Measurements from ENCODE around the gene KLF11.
A peak's percentile ranks its signal among the peaks of the same experiment; 100 is the strongest.
"Not testable (repeated sequence)": the region's sequence is repeated elsewhere in the genome, so short reads cannot be mapped to it uniquely, and the experiment has no call there.

Gene KLF11

GRCh38 chr2:10080536-10081304 lies 37.4 kb downstream of the KLF11 start:
- H3K4me1 ChIP-seq (ENCODE audit: insufficient read depth, low read length): peaks cover 8% of the 10 kb centered on the region; the same call in 1 of the 2 replicates
- peak overlapping the region; percentile 49 for H3K9ac ChIP-seq (ENCODE audit: low read depth, low read length)
- H3K36me3 ChIP-seq (ENCODE audit: insufficient read depth, low read length): no peaks in the 10 kb centered on the region
- no peaks in the 10 kb centered on the region for H3K9me3 ChIP-seq (ENCODE audit: control insufficient read depth, insufficient read depth, low read length)

- H3K4me1 ChIP-seq (ENCODE audit: insufficient read depth, low read length): peaks cover 8% of the 10 kb centered on the region; the same call in 1 of the 2 replicates
- no peaks in the 10 kb centered on the region for H3K36me3 ChIP-seq (ENCODE audit: insufficient read depth, low read length)
- no peaks in the 10 kb centered on the region for H3K9me3 ChIP-seq (ENCODE audit: control insufficient read depth, insufficient read depth, low read length)
- H3K9ac ChIP-seq (ENCODE audit: low read depth, low read length): no peak overlapping the region
Measured at GRCh38 chr2:10083046-10083445, 39.7 kb downstream of the KLF11 start.

GRCh38 chr2:10083692-10084211 lies 40.4 kb downstream of the KLF11 start:
- Histone ChIP-seq H3K36me3 (ENCODE audit: insufficient read depth, low read length) (no peaks in the 10 kb centered on the region), H3K4me1 (ENCODE audit: insufficient read depth, low read length) (peaks cover 8% of the 10 kb centered on the region; the same call in 1 of the 2 replicates), H3K9me3 (ENCODE audit: control insufficient read depth, insufficient read depth, low read length) (no peaks in the 10 kb centered on the region), H3K9ac (ENCODE audit: low read depth, low read length) (no peak overlapping the region)

- Histone ChIP-seq H3K9ac (ENCODE audit: low read depth, low read length) (no peak overlapping the region), H3K4me1 (ENCODE audit: insufficient read depth, low read length) (peaks cover 8% of the 10 kb centered on the region; the same call in 1 of the 2 replicates), H3K9me3 (ENCODE audit: control insufficient read depth, insufficient read depth, low read length) (no peaks in the 10 kb centered on the region), H3K36me3 (ENCODE audit: insufficient read depth, low read length) (no peaks in the 10 kb centered on the region)
Measured at GRCh38 chr2:10084223-10084865, 41.0 kb downstream of the KLF11 start.

GRCh38 chr2:10085043-10085667 lies 41.8 kb downstream of the KLF11 start:
- no peaks in the 10 kb centered on the region for H3K36me3 ChIP-seq (ENCODE audit: insufficient read depth, low read length)
- no peaks in the 10 kb centered on the region for H3K9me3 ChIP-seq (ENCODE audit: control insufficient read depth, insufficient read depth, low read length)
- H3K4me1 ChIP-seq (ENCODE audit: insufficient read depth, low read length): peaks cover 12% of the 10 kb centered on the region; the same call in 1 of the 2 replicates
- H3K9ac ChIP-seq (ENCODE audit: low read depth, low read length): no peak overlapping the region

- Histone ChIP-seq H3K4me1 (ENCODE audit: insufficient read depth, low read length) (peaks cover 12% of the 10 kb centered on the region; the same call in 1 of the 2 replicates), H3K9me3 (ENCODE audit: control insufficient read depth, insufficient read depth, low read length) (no peaks in the 10 kb centered on the region), H3K9ac (ENCODE audit: low read depth, low read length) (no peak overlapping the region), H3K36me3 (ENCODE audit: insufficient read depth, low read length) (no peaks in the 10 kb centered on the region)
Measured at GRCh38 chr2:10085668-10086059, 42.3 kb downstream of the KLF11 start.

- H3K4me1 ChIP-seq (ENCODE audit: insufficient read depth, low read length): peaks cover 9% of the 10 kb centered on the region; the same call in 1 of the 2 replicates
- H3K9me3 ChIP-seq (ENCODE audit: control insufficient read depth, insufficient read depth, low read length): no peaks in the 10 kb centered on the region
- no peak overlapping the region for H3K9ac ChIP-seq (ENCODE audit: low read depth, low read length)
- no peaks in the 10 kb centered on the region for H3K36me3 ChIP-seq (ENCODE audit: insufficient read depth, low read length)
Measured at GRCh38 chr2:10086950-10087349, 43.6 kb downstream of the KLF11 start.

- Histone ChIP-seq H3K36me3 (ENCODE audit: insufficient read depth, low read length) (no peaks in the 10 kb centered on the region), H3K9me3 (ENCODE audit: control insufficient read depth, insufficient read depth, low read length) (no peaks in the 10 kb centered on the region), H3K4me1 (ENCODE audit: insufficient read depth, low read length) (peaks cover 9% of the 10 kb centered on the region; the same call in 1 of the 2 replicates), H3K9ac (ENCODE audit: low read depth, low read length) (no peak overlapping the region)
Measured at GRCh38 chr2:10087360-10087759, 44.0 kb downstream of the KLF11 start.

- Histone ChIP-seq H3K9me3 (ENCODE audit: control insufficient read depth, insufficient read depth, low read length) (no peaks in the 10 kb centered on the region), H3K4me1 (ENCODE audit: insufficient read depth, low read length) (0 out of 2 replicates have a peak, but pooled peaks cover 5% of the 10 kb centered on the region), H3K9ac (ENCODE audit: low read depth, low read length) (no peak overlapping the region), H3K36me3 (ENCODE audit: insufficient read depth, low read length) (no peaks in the 10 kb centered on the region)
Measured at GRCh38 chr2:10089565-10090190, 46.3 kb downstream of the KLF11 start.

- Histone ChIP-seq H3K9ac (ENCODE audit: low read depth, low read length) (peak overlapping the region; percentile 32; the same call in 1 of the 2 replicates), H3K4me1 (ENCODE audit: insufficient read depth, low read length) (peaks cover 6% of the 10 kb centered on the region; the same call in 1 of the 2 replicates), H3K9me3 (ENCODE audit: control insufficient read depth, insufficient read depth, low read length) (no peaks in the 10 kb centered on the region), H3K36me3 (ENCODE audit: insufficient read depth, low read length) (no peaks in the 10 kb centered on the region)
Measured at GRCh38 chr2:10091182-10091888, 48.0 kb downstream of the KLF11 start.

GRCh38 chr2:10091889-10092244 lies 48.5 kb downstream of the KLF11 start:
- H3K9ac ChIP-seq (ENCODE audit: low read depth, low read length); H3K36me3 ChIP-seq (ENCODE audit: insufficient read depth, low read length); H3K9me3 ChIP-seq (ENCODE audit: control insufficient read depth, insufficient read depth, low read length): not testable (repeated sequence)
- H3K4me1 ChIP-seq (ENCODE audit: insufficient read depth, low read length): peaks cover 11% of the 10 kb centered on the region; the same call in 1 of the 2 replicates

- no peaks in the 10 kb centered on the region for H3K9me3 ChIP-seq (ENCODE audit: control insufficient read depth, insufficient read depth, low read length)
- H3K4me1 ChIP-seq (ENCODE audit: insufficient read depth, low read length): peaks cover 13% of the 10 kb centered on the region; the same call in 1 of the 2 replicates
- H3K9ac ChIP-seq (ENCODE audit: low read depth, low read length): no peak overlapping the region
- H3K36me3 ChIP-seq (ENCODE audit: insufficient read depth, low read length): no peaks in the 10 kb centered on the region
Measured at GRCh38 chr2:10094271-10094814, 51.0 kb downstream of the KLF11 start.

GRCh38 chr2:10095175-10095574 lies 51.8 kb downstream of the KLF11 start:
- Histone ChIP-seq H3K9me3 (ENCODE audit: control insufficient read depth, insufficient read depth, low read length) (no peaks in the 10 kb centered on the region), H3K36me3 (ENCODE audit: insufficient read depth, low read length) (no peaks in the 10 kb centered on the region), H3K4me1 (ENCODE audit: insufficient read depth, low read length) (peaks cover 9% of the 10 kb centered on the region; the same call in 1 of the 2 replicates), H3K9ac (ENCODE audit: low read depth, low read length) (no peak overlapping the region)

Measured in ES-I3 (cell line).